Endothelial cell of umbilical vein (primary cell): ENCODE results near the gene SRPK2.

Source experiments
- EZH2 ChIP-seq: IDR thresholded peaks from 2 replicates; pipeline ENCODE4 v1.6.1; 2012; ENCODE audit warnings: borderline replicate concordance, low read depth, mild to moderate bottlenecking, moderate library complexity, low read length, inconsistent platforms; ENCODE audit not compliant: severe bottlenecking
- FOS ChIP-seq: IDR thresholded peaks from 2 replicates; pipeline ENCODE4 v1.6.1; 2011; ENCODE audit warnings: mild to moderate bottlenecking, low read length, moderate library complexity, borderline replicate concordance; ENCODE audit not compliant: insufficient read depth
- GATA2 ChIP-seq: IDR thresholded peaks from 2 replicates; pipeline ENCODE4 v1.7.0; 2011; ENCODE audit warnings: low read depth, mild to moderate bottlenecking, moderate library complexity, mixed read lengths, low read length; ENCODE audit not compliant: insufficient read length, insufficient read depth
- JUN ChIP-seq: IDR thresholded peaks from 2 replicates; pipeline ENCODE4 v1.6.1; 2011; ENCODE audit warnings: borderline replicate concordance, low read depth; ENCODE audit not compliant: insufficient read length, insufficient read depth
- MYC ChIP-seq: IDR thresholded peaks from one replicate; pipeline ENCODE4 v1.6.1; 2011; ENCODE audit warnings: mild to moderate bottlenecking, low read depth, low read length
- POLR2A ChIP-seq: IDR thresholded peaks from 2 replicates; pipeline ENCODE4 v1.6.1; 2012; ENCODE audit warnings: low read depth, mild to moderate bottlenecking, control low read depth, low read length
- POLR2AphosphoS5 ChIP-seq: IDR thresholded peaks from 2 replicates; pipeline ENCODE4 v1.6.1; 2012; ENCODE audit warnings: low read depth, mild to moderate bottlenecking, control low read depth, low read length, moderate library complexity; ENCODE audit not compliant: insufficient read depth
- TF ChIP-seq, protein P1 (sequence below), 2 donors: IDR thresholded peaks; 1 replicate in 1 of 2; 2 replicates in 1 of 2; pipeline ENCODE4 v1.5.1; 2011; ENCODE audit warnings: low read length in 2 of 2, mild to moderate bottlenecking in 2 of 2, moderate library complexity in 2 of 2, control low read depth in 1 of 2, inconsistent platforms in 1 of 2, low read depth in 1 of 2; ENCODE audit not compliant: insufficient read depth in 1 of 2; ENCODE audit errors: extremely low read depth in 1 of 2
- TF ChIP-seq, protein P2 (sequence below): IDR thresholded peaks from 2 replicates; pipeline ENCODE4 v1.6.1; 2011; ENCODE audit not compliant: insufficient read depth, insufficient read length

DNA sequence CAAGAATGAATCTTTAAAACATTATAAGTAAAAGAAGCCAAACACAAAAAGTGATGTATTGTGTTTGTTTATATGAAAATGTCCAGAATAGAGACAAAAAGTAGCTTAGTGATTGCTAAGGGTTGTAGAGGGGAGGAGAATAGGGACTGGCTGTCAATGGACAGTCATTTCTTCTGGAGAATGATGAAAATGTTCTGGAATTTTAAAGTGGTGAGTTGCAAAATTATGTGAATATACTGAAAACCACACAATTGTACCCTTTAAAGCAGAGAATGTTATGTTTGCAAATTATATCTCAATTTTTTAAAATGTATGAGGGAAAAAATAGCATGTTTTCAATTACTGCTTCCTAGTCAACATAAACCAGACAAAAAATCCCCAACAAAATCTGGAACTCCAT is 200.5 kb downstream of the SRPK2 start:
- TF ChIP-seq JUN = no peak
- TF ChIP-seq POLR2AphosphoS5 = no peak
- TF ChIP-seq, protein P1, sequence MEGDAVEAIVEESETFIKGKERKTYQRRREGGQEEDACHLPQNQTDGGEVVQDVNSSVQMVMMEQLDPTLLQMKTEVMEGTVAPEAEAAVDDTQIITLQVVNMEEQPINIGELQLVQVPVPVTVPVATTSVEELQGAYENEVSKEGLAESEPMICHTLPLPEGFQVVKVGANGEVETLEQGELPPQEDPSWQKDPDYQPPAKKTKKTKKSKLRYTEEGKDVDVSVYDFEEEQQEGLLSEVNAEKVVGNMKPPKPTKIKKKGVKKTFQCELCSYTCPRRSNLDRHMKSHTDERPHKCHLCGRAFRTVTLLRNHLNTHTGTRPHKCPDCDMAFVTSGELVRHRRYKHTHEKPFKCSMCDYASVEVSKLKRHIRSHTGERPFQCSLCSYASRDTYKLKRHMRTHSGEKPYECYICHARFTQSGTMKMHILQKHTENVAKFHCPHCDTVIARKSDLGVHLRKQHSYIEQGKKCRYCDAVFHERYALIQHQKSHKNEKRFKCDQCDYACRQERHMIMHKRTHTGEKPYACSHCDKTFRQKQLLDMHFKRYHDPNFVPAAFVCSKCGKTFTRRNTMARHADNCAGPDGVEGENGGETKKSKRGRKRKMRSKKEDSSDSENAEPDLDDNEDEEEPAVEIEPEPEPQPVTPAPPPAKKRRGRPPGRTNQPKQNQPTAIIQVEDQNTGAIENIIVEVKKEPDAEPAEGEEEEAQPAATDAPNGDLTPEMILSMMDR (IDR thresholded peaks at IDR 0.05; ENCODE audit: extremely low read depth in 1 of 2, insufficient read depth in 1 of 2, low read depth in 1 of 2, low read length in 2 of 2) = no peak
- TF ChIP-seq, protein P2, sequence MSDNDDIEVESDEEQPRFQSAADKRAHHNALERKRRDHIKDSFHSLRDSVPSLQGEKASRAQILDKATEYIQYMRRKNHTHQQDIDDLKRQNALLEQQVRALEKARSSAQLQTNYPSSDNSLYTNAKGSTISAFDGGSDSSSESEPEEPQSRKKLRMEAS = no peak
- TF ChIP-seq POLR2A = no peak
- TF ChIP-seq EZH2 = no peak
- TF ChIP-seq MYC = no peak
- no peak for TF ChIP-seq FOS
- no peak for TF ChIP-seq GATA2
